OCI-LY1 (cell line): ENCODE measurements around the gene KAT2A.

Experiments
- CTCF ChIP-seq: fragments of 200-600 bp; sonication (generic), shearing (Covaris generic); IDR thresholded peaks from 2 replicates; pipeline ENCODE4 v1.5.1; 2017; ENCODE audit warnings: mild to moderate bottlenecking, antibody characterized with exemption, low read length, moderate library complexity, mixed read lengths
- EZH2 ChIP-seq: fragments of 200-600 bp; sonication (generic), shearing (Covaris generic); IDR thresholded peaks from 2 replicates; pipeline ENCODE4 v1.8.0; 2017; ENCODE audit warnings: borderline replicate concordance, mixed run types, mild to moderate bottlenecking, antibody characterized with exemption, low read length, moderate library complexity, mixed read lengths

- no peak for TF ChIP-seq CTCF
- no peak for TF ChIP-seq EZH2
Observed at GRCh38 chr17:42098730-42099399, 22.3 kb downstream of the KAT2A start.
